Keratinocyte (primary cell): ENCODE measurements around the gene ZBTB8A.

Experiments used
- EZH2 ChIP-seq: IDR thresholded peaks from one replicate; pipeline ENCODE4 v1.6.1; 2012; ENCODE audit warnings: inconsistent platforms, mild to moderate bottlenecking, low read length, moderate library complexity
- TF ChIP-seq, protein P1 (sequence below), 3 experiments: IDR thresholded peaks in 1 of 3; conservative IDR thresholded peaks in 1 of 3; optimal IDR thresholded peaks in 1 of 3; 2 replicates in 2 of 3; 3 replicates in 1 of 3; pipeline versions ENCODE3 to v1.5.1; 2011; ENCODE audit warnings: low read length in 3 of 3, mild to moderate bottlenecking in 3 of 3, moderate library complexity in 2 of 3, control low read depth in 1 of 3, inconsistent platforms in 1 of 3; ENCODE audit not compliant: insufficient read depth in 2 of 3; ENCODE audit errors: extremely low read depth in 1 of 3

DNA sequence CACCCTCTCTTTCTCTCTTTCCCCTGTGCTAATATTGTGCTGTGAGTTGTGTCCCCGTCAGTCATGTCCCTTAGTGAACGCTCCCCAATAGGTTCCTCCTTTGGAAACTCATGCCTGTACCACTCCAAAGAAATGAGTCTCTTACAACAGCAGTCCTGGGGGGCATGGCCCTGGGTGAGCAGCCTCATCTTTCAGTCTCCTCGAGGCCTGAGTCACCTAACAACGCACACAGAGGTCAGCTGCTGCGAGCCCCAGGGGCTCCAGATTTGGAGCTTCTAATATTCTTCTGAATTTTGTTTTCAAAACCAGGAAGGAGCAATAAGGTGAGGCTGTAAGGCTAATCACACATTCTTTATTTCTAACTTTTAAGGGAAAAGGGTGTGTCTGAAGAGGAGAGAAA is 30.5 kb upstream of the ZBTB8A start:
- TF ChIP-seq, protein P1, sequence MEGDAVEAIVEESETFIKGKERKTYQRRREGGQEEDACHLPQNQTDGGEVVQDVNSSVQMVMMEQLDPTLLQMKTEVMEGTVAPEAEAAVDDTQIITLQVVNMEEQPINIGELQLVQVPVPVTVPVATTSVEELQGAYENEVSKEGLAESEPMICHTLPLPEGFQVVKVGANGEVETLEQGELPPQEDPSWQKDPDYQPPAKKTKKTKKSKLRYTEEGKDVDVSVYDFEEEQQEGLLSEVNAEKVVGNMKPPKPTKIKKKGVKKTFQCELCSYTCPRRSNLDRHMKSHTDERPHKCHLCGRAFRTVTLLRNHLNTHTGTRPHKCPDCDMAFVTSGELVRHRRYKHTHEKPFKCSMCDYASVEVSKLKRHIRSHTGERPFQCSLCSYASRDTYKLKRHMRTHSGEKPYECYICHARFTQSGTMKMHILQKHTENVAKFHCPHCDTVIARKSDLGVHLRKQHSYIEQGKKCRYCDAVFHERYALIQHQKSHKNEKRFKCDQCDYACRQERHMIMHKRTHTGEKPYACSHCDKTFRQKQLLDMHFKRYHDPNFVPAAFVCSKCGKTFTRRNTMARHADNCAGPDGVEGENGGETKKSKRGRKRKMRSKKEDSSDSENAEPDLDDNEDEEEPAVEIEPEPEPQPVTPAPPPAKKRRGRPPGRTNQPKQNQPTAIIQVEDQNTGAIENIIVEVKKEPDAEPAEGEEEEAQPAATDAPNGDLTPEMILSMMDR (optimal IDR thresholded peaks at IDR 0.05 in 1 of 3, IDR thresholded peaks at IDR 0.05 in 1 of 3, conservative IDR thresholded peaks at IDR 0.05 in 1 of 3; ENCODE audit: extremely low read depth in 1 of 3, insufficient read depth in 2 of 3, low read length in 3 of 3): no peak
- no peak for TF ChIP-seq EZH2
